SK-N-SH treated with all-trans-retinoic acid at 6 μM for 48 hours (cell line): ENCODE data around the gene SNX13.

Source experiments
- ESRRG ChIP-seq: fragments of 250-450 bp; sonication (Bioruptor Pico); IDR thresholded peaks from 2 replicates; pipeline ENCODE4 v1.6.1; 2021; ENCODE audit warnings: mild to moderate bottlenecking
- ISL1 ChIP-seq: fragments of 250-450 bp; sonication (Bioruptor Pico); IDR thresholded peaks from 2 replicates; pipeline ENCODE4 v2.1.2; 2022; ENCODE audit warnings: mild to moderate bottlenecking, moderate library complexity
- RARB ChIP-seq: fragments of 250-450 bp; sonication (Bioruptor Pico); IDR thresholded peaks from 2 replicates; pipeline ENCODE4 v1.8.0; 2021; ENCODE audit warnings: mild to moderate bottlenecking, moderate library complexity
- TCF4 ChIP-seq: fragments of 250-450 bp; sonication (Bioruptor Pico); IDR thresholded peaks from 2 replicates; pipeline ENCODE4 v1.8.0; 2021; ENCODE audit warnings: mild to moderate bottlenecking, moderate library complexity, borderline replicate concordance
- TOX ChIP-seq: fragments of 250-450 bp; sonication (Bioruptor Pico); IDR thresholded peaks from 2 replicates; pipeline ENCODE4 v1.8.0; 2021; ENCODE audit warnings: mild to moderate bottlenecking, moderate library complexity, borderline replicate concordance
- ZFP3 ChIP-seq: fragments of 250-450 bp; sonication (Bioruptor Pico); IDR thresholded peaks from 2 replicates; pipeline ENCODE4 v1.5.0; 2020; ENCODE audit warnings: mild to moderate bottlenecking, moderate library complexity
- ZFP30 ChIP-seq: fragments of 450-650 bp; formaldehyde crosslinking; IDR thresholded peaks from 2 replicates; pipeline ENCODE4 v1.5.0; 2022; ENCODE audit warnings: mild to moderate bottlenecking, moderate library complexity
- ZNF8 ChIP-seq: fragments of 450-650 bp; formaldehyde crosslinking; IDR thresholded peaks from 2 replicates; pipeline ENCODE4 v1.5.0; 2020; ENCODE audit warnings: mild to moderate bottlenecking, moderate library complexity
- TF ChIP-seq, protein P1 (sequence below): fragments of 250-450 bp; sonication (Bioruptor Pico); IDR thresholded peaks from 2 replicates; pipeline ENCODE4 v1.5.1; 2021; ENCODE audit warnings: mild to moderate bottlenecking, moderate library complexity
- TF ChIP-seq, protein P2 (sequence below): fragments of 250-450 bp; sonication (Bioruptor Pico); IDR thresholded peaks from 2 replicates; pipeline ENCODE4 v1.8.0; 2020; ENCODE audit warnings: mild to moderate bottlenecking, moderate library complexity, borderline replicate concordance
- TF ChIP-seq, protein P3 (sequence below): fragments of 250-450 bp; sonication (Bioruptor Pico); IDR thresholded peaks from 2 replicates; pipeline ENCODE4 v1.5.0; 2020; ENCODE audit warnings: mild to moderate bottlenecking, moderate library complexity
- TF ChIP-seq, protein P4 (sequence below): fragments of 250-450 bp; sonication (Bioruptor Pico); IDR thresholded peaks from 2 replicates; pipeline ENCODE4 v1.5.1; 2020; ENCODE audit warnings: low read depth, mild to moderate bottlenecking, moderate library complexity

DNA sequence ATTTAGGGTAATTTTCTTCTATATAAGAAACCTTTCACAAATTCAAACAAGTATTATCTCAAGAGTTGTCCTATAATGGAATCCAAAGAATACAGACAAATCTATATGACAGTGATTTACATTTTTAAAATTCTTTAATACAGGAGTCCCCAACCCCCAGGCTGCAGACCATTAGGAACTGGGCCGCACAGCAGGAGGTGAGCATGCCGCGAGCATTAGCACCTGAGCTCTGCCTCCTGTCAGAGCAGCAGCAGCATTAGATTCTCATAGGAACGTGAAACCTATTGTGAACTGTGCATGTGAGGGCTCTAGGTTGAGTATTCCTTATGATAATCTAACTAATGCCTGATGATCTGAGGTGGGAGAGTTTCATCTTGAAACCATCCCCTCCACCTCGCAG is 37.7 kb downstream of the SNX13 start:
- TF ChIP-seq ZFP3 (CRISPR knock-in tag) (no peak), ZNF8 (no peak), RARB (CRISPR knock-in tag) (no peak), ESRRG (no peak), ISL1 (CRISPR knock-in tag) (no peak), TCF4 (CRISPR knock-in tag) (no peak), TOX (CRISPR knock-in tag) (no peak), ZFP30 (no peak)
- TF ChIP-seq, protein P1, sequence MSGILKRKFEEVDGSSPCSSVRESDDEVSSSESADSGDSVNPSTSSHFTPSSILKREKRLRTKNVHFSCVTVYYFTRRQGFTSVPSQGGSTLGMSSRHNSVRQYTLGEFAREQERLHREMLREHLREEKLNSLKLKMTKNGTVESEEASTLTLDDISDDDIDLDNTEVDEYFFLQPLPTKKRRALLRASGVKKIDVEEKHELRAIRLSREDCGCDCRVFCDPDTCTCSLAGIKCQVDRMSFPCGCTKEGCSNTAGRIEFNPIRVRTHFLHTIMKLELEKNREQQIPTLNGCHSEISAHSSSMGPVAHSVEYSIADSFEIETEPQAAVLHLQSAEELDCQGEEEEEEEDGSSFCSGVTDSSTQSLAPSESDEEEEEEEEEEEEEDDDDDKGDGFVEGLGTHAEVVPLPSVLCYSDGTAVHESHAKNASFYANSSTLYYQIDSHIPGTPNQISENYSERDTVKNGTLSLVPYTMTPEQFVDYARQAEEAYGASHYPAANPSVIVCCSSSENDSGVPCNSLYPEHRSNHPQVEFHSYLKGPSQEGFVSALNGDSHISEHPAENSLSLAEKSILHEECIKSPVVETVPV (CRISPR knock-in tag): no peak
- TF ChIP-seq, protein P2, sequence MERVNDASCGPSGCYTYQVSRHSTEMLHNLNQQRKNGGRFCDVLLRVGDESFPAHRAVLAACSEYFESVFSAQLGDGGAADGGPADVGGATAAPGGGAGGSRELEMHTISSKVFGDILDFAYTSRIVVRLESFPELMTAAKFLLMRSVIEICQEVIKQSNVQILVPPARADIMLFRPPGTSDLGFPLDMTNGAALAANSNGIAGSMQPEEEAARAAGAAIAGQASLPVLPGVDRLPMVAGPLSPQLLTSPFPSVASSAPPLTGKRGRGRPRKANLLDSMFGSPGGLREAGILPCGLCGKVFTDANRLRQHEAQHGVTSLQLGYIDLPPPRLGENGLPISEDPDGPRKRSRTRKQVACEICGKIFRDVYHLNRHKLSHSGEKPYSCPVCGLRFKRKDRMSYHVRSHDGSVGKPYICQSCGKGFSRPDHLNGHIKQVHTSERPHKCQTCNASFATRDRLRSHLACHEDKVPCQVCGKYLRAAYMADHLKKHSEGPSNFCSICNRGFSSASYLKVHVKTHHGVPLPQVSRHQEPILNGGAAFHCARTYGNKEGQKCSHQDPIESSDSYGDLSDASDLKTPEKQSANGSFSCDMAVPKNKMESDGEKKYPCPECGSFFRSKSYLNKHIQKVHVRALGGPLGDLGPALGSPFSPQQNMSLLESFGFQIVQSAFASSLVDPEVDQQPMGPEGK (CRISPR knock-in tag): no peak
- TF ChIP-seq, protein P3, sequence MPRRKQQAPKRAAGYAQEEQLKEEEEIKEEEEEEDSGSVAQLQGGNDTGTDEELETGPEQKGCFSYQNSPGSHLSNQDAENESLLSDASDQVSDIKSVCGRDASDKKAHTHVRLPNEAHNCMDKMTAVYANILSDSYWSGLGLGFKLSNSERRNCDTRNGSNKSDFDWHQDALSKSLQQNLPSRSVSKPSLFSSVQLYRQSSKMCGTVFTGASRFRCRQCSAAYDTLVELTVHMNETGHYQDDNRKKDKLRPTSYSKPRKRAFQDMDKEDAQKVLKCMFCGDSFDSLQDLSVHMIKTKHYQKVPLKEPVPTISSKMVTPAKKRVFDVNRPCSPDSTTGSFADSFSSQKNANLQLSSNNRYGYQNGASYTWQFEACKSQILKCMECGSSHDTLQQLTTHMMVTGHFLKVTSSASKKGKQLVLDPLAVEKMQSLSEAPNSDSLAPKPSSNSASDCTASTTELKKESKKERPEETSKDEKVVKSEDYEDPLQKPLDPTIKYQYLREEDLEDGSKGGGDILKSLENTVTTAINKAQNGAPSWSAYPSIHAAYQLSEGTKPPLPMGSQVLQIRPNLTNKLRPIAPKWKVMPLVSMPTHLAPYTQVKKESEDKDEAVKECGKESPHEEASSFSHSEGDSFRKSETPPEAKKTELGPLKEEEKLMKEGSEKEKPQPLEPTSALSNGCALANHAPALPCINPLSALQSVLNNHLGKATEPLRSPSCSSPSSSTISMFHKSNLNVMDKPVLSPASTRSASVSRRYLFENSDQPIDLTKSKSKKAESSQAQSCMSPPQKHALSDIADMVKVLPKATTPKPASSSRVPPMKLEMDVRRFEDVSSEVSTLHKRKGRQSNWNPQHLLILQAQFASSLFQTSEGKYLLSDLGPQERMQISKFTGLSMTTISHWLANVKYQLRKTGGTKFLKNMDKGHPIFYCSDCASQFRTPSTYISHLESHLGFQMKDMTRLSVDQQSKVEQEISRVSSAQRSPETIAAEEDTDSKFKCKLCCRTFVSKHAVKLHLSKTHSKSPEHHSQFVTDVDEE: no peak
- TF ChIP-seq, protein P4, sequence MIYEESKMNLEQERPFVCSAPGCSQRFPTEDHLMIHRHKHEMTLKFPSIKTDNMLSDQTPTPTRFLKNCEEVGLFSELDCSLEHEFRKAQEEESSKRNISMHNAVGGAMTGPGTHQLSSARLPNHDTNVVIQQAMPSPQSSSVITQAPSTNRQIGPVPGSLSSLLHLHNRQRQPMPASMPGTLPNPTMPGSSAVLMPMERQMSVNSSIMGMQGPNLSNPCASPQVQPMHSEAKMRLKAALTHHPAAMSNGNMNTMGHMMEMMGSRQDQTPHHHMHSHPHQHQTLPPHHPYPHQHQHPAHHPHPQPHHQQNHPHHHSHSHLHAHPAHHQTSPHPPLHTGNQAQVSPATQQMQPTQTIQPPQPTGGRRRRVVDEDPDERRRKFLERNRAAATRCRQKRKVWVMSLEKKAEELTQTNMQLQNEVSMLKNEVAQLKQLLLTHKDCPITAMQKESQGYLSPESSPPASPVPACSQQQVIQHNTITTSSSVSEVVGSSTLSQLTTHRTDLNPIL (CRISPR knock-in tag): no peak
